ENCODE data around the gene TBC1D7.

- no peak for TF ChIP-seq POLR2AphosphoS5 (IDR thresholded peaks at IDR 0.05; ENCODE audit: low read depth, low read length)
- no peak for TF ChIP-seq POLR2A (IDR thresholded peaks at IDR 0.05; ENCODE audit: low read depth, low read length)
- TF ChIP-seq TAF1 (IDR thresholded peaks at IDR 0.05; ENCODE audit: low read depth, low read length), result no peak
- no peak for TF ChIP-seq PAX5 (IDR thresholded peaks at IDR 0.05; ENCODE audit: insufficient read depth, low read length, severe bottlenecking)
- no peak for TF ChIP-seq POU2F2 (IDR thresholded peaks at IDR 0.05; ENCODE audit: low read depth, low read length)
- no peak for TF ChIP-seq SPI1 (IDR thresholded peaks at IDR 0.05; ENCODE audit: low read depth, low read length)
Observed at GRCh38 chr6:13332349-13332706, 4.0 kb upstream of the TBC1D7 start.

All from GM12891 (cell line).